ENCODE data around the gene ORAI2. TPM values are rescaled to one million over a fixed set of nuclear protein-coding genes. Genes with fewer than 3 reads are reported as not detected.
"Not testable (repeated sequence)": the region's sequence is repeated elsewhere in the genome, so short reads cannot be mapped to it uniquely, and the experiment has no call there.

ORAI2 gene
- total RNA-seq, 2 experiments from 2014 or later = 58.1 to 73.7 TPM

DNA sequence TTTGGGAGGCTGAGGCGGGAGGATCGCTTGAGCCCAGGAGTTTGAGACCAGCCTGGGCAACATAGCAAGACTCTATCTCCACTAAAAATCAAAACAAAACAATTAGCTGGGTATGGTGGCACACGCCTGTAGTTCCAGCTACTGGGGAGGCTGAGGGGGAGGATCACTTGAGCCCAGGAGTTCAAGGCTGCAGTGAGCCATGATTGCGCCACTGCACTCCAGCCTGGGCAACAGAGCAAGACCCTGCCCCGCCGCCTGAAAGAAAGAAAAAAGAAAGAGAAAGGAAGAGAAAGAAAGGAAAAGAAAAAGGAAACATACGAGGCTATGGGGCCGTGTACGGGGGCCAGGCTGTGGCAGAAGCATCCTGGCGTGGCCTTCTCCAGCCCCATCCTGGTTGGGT lies 21.6 kb downstream of the ORAI2 start:
- not testable (repeated sequence) for H3K4me3 Mint-ChIP-seq; H3K27me3 Mint-ChIP-seq; H3K4me1 Mint-ChIP-seq; DNase-seq; H3K9me3 Mint-ChIP-seq (ENCODE audit: low read depth); H3K36me3 Mint-ChIP-seq; ATAC-seq
- peak overlapping the region; percentile 49 for H3K27ac Mint-ChIP-seq
- CTCF ChIA-PET = interaction anchor here (1.0 to 1.5 kb wide), 3 partner anchors 20 to 51 kb away, joined by 3 to 4 read pairs (median 3); no protein-coding TSS in a partner anchor

DNA sequence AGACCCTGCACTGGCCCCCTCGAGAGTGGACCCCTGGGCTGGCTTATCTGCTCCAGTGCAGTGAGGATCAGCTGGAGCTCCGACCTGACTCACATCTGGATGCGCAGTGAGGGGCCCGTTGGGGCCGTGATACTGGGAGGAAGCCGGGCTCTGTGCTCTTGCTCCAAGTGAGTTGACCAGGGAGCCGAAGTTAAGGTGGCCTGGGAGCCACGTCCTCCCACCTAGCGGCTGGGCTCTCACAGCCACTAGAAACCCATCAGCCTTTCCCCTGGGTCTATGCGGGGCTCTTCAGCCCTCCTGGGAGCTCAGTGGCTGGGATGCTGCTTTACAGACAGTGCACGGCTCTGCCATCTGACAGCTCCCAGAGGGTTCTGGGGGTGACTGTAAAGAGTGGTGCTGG lies 22.2 kb downstream of the ORAI2 start:
- ATAC-seq = no peak
- H3K4me3 Mint-ChIP-seq = no peak overlapping the region
- no peak for DNase-seq
- no peaks in the 10 kb centered on the region for H3K9me3 Mint-ChIP-seq (ENCODE audit: low read depth)
- H3K27ac Mint-ChIP-seq = no peak overlapping the region
- no peaks in the 10 kb centered on the region for H3K4me1 Mint-ChIP-seq
- peaks cover 4% of the 10 kb centered on the region for H3K36me3 Mint-ChIP-seq
- CTCF ChIA-PET = interaction anchor here (1.0 to 1.5 kb wide), 4 partner anchors 20 to 64 kb away, joined by 3 to 4 read pairs (median 3); no protein-coding TSS in a partner anchor
- no peaks in the 10 kb centered on the region for H3K27me3 Mint-ChIP-seq

DNA sequence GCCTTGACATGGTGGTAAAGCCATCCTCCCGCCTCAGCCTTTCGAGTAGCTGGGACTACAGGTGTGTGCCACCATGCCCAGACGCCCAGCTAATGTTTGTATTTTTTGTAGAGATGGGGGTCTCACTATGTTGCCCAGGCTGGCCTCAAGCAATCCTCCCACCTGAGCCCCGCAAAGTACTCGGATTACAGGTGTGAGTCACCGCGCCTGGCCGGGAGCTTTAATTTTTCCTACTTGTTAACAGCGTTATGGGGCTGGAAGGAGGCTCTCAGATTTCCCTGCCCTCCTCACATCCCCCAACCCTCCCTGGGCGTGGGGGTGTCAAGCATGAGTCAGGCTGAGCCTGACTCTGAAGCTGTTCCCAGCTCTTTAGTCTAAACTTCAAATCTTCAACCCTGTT lies 23.0 kb downstream of the ORAI2 start:
- Mint-ChIP-seq H3K4me3 (no peak overlapping the region), H3K36me3 (peaks cover 4% of the 10 kb centered on the region), H3K4me1 (no peaks in the 10 kb centered on the region), H3K27me3 (no peaks in the 10 kb centered on the region), H3K27ac (no peak overlapping the region), H3K9me3 (ENCODE audit: low read depth) (no peaks in the 10 kb centered on the region)
- ATAC-seq (no peak), DNase-seq (no peak)
- CTCF ChIA-PET = interaction anchor here (1.2 kb wide), 2 partner anchors 52 to 65 kb away, joined by 3 to 4 read pairs; no protein-coding TSS in a partner anchor

DNA sequence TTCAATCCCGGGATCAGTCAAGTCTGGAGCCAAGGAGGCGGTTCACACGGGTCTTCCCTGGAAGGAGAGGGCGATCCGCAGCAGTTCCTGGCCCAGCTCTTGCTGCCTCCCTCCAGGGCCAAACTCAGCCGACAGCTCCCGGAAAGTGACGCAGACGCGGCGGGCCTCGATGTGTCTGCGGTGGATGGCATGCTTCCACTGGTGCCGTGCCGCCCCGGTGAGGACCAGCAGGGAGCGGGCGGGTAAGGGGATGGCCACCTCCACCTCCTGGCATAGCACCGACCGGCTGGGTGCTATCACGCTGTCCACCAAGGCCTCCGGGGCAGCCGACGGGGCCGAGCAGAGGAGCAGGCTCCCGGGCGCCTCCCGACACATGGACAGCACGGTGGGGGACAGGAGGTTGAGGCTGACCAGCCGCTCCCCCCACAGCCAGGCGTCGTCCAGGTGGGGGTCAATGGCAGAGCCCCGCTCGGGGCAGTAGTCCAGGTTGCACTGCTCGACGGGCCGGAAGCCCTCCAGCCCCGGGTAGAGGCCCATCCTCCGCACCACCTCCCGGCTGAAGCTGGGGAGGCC lies 24.1 kb downstream of the ORAI2 start:
- H3K36me3 Mint-ChIP-seq = peaks cover 4% of the 10 kb centered on the region

DNA sequence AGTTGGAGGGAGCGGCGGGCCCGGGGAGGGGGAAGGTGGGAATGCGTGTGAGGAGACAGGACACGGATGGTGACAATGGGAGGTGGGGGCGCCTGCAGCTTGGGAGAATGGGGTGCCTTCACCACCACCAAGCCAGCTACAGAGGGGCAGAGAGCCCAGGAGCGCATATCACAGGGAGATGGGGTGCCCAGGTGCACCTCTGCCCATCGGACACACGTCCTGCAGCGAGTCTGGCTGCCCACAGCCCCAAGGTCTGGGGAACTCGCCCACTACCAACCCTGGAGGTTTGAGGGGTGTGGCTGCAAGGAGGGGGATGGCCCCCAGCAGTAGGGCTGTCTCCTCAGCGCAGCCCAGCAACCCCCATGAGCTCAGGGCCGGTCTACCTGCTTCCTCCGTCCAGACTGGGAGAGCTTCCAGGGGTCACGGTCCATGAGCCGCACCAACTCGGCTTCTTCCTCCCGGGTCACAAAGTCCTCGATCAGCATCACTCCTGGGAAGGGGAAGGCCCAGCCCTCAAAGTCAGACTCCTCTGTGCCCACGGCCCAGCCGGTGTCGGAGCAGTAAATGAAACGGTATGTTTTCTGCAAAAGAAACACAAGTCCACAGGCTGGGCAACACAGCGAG lies 26.0 kb downstream of the ORAI2 start:
- no peak for ATAC-seq
- Mint-ChIP-seq H3K27me3 (no peaks in the 10 kb centered on the region), H3K9me3 (ENCODE audit: low read depth) (no peaks in the 10 kb centered on the region), H3K4me1 (peaks cover 12% of the 10 kb centered on the region), H3K4me3 (no peak overlapping the region), H3K36me3 (peaks cover 4% of the 10 kb centered on the region), H3K27ac (no peak overlapping the region)
- DNase-seq = no peak
- CTCF ChIA-PET = no interaction called here

More for the DNA sequence above, 24.1 kb downstream of the ORAI2 start:
- Mint-ChIP-seq H3K4me3 (no peak overlapping the region), H3K27ac (no peak overlapping the region), H3K27me3 (no peaks in the 10 kb centered on the region), H3K9me3 (ENCODE audit: low read depth) (no peaks in the 10 kb centered on the region), H3K4me1 (peaks cover under 1% of the 10 kb centered on the region)
- CTCF ChIA-PET = no interaction called here
- ATAC-seq (no peak), DNase-seq (no peak)

DNA sequence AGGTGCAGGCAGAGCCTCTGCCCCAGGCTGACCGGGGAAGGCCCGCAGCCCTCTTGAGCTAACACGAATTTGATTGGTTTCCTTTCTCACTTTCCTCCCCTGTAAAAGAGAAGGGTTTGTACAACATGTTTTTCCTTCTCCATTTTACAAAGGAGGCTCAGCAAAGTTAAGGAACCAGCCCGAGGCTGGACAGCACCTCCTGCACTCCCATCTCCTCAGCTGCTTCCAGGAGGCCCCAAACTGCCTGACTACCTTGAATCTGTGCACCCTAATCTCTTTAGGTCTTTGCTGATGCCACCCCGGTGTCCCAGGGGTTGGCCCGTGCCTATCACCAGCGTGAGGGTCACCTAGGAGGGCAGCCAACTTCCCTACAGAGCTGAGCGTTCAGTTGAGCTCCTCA lies 27.1 kb downstream of the ORAI2 start:
- CTCF ChIA-PET = no interaction called here
- no peaks in the 10 kb centered on the region for H3K9me3 Mint-ChIP-seq (ENCODE audit: low read depth)
- no peak overlapping the region for H3K4me3 Mint-ChIP-seq
- DNase-seq = no peak
- no peak for ATAC-seq
- peak overlapping the region; percentile 35 for H3K27ac Mint-ChIP-seq
- H3K27me3 Mint-ChIP-seq = no peaks in the 10 kb centered on the region
- H3K36me3 Mint-ChIP-seq = peaks cover 4% of the 10 kb centered on the region
- H3K4me1 Mint-ChIP-seq = peaks cover 13% of the 10 kb centered on the region

DNA sequence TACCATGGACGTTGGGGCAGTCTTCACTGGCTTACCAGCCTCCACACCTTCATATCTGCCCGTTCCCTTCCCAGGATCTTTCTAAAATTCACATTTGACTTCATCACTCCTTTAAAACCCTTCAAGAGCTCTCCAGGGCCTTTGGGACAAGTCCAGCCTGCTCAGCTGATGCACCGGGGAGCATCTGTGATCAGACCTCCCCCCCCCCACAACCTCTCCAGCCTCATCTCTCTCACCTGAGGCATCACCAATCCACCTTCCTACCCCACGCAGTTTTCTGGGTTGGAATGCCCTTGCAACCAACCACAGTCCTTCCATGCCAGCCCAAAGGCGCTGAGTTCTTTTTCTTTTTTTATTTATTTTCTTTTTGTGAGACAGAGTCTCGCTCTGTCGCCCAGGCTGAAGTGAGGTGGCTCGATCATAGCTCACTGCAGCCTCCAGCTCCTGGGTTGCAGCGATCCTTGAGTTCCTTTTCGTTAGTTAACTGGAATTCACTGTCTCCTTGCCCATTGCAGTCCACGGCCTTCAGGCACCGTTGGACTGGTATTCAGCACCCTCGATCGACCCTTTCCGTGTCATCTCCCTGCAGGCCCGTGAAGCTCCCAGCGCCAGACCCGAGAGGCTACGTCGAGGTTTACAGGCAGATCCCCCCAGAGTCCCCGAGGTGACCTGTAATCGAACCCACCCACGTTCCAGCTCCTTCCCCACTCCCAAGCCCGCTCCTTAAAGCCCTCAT lies 30.6 kb downstream of the ORAI2 start:
- Mint-ChIP-seq H3K9me3 (ENCODE audit: low read depth) (no peaks in the 10 kb centered on the region), H3K27me3 (no peaks in the 10 kb centered on the region), H3K36me3 (no peaks in the 10 kb centered on the region), H3K4me1 (peaks cover 23% of the 10 kb centered on the region), H3K4me3 (peak overlapping the region; percentile 88), H3K27ac (peak overlapping the region; percentile 85)
- DNase-seq = no peak
- peak; percentile 2 for ATAC-seq
- CTCF ChIA-PET = interaction anchor here (0.8 to 1.4 kb wide), 6 partner anchors 14 to 60 kb away, joined by 3 to 8 read pairs (median 4); no protein-coding TSS in a partner anchor

DNA sequence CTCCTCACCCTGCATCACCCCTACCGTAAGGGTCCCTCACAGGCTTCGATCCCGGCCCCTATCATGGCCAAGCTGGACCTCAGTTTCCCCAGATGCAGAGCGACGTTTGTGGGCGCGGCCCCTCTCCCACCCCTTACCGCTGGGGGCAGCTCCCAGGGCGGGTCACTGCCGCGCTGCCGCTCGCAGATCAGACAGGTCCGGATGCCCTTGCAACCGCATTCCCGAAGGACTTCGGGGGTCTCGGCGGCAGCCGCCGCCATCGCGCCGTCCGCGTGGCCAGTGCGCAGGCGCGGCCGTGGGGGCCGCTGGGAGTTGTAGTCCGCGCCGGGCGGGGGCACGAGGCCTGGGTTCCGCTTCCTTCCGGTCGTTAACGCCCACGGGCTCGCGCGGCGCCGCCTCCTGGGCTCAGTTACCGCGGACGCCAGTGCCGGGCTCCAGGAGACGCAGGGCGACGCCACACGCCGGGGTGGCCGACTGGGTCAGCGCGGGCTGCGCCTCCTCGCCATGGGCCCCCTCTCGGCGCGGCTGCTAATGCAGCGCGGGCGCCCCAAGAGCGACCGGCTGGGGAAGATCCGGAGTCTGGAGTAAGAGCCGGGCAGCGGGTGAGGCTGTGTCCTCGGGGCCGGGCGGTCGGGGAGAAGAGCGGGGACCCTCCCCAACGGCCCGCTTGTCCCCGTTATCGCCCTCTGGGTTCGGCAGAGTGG lies 31.4 kb downstream of the ORAI2 start, which contains the start of the genes ALKBH4 and LRWD1:
Gene ALKBH4 (minus strand): TSS at position 287 of the 704 bp plus-strand sequence. CDS start 27 bp downstream, at position 260.
Gene LRWD1 (plus strand): TSS at position 408 of the 704 bp plus-strand sequence. CDS start 97 bp downstream, at position 505.
- DNase-seq (peak; percentile 94), ATAC-seq (peak; percentile 96)
- no peaks in the 10 kb centered on the region for H3K27me3 Mint-ChIP-seq
- H3K4me1 Mint-ChIP-seq = peaks cover 23% of the 10 kb centered on the region
- CTCF ChIA-PET = interaction anchor here (0.8 to 3.1 kb wide), 9 partner anchors 15 to 60 kb away, joined by 3 to 19 read pairs (median 4); no protein-coding TSS in a partner anchor
- H3K9me3 Mint-ChIP-seq (ENCODE audit: low read depth) = no peaks in the 10 kb centered on the region
- peak within 1 kb of the TSS; percentile 85 for H3K27ac Mint-ChIP-seq
- H3K36me3 Mint-ChIP-seq = no peaks in the 10 kb centered on the region
- peak within 1 kb of the TSS; percentile 88 for H3K4me3 Mint-ChIP-seq

DNA sequence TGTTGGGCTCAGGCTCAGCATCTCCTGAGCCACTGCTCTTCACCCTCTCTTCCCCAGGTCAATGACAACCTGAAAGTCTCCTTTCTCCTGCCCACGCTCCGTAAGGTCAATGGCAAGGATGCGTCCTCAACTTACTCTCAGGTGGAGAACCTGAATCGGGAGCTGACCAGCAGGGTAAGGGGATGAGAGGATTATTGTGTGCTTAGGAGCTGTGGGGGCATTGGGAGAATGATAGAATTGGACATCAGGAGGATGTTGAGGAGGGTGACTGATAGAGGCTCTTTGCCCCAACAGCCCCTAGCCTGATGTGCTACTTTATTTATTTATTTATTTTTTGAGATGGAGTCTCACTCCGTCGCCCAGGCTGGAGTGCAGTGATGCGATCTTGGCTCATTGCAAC lies 32.7 kb downstream of the ORAI2 start:
- Mint-ChIP-seq H3K4me3 (peak overlapping the region; percentile 88), H3K27ac (no peak overlapping the region), H3K4me1 (peaks cover 23% of the 10 kb centered on the region), H3K36me3 (no peaks in the 10 kb centered on the region), H3K27me3 (no peaks in the 10 kb centered on the region), H3K9me3 (ENCODE audit: low read depth) (no peaks in the 10 kb centered on the region)
- no peak for DNase-seq
- no peak for ATAC-seq
- CTCF ChIA-PET = interaction anchor here (1.0 to 3.1 kb wide), 3 partner anchors 36 to 61 kb away, joined by 3 to 19 read pairs (median 4); no protein-coding TSS in a partner anchor

DNA sequence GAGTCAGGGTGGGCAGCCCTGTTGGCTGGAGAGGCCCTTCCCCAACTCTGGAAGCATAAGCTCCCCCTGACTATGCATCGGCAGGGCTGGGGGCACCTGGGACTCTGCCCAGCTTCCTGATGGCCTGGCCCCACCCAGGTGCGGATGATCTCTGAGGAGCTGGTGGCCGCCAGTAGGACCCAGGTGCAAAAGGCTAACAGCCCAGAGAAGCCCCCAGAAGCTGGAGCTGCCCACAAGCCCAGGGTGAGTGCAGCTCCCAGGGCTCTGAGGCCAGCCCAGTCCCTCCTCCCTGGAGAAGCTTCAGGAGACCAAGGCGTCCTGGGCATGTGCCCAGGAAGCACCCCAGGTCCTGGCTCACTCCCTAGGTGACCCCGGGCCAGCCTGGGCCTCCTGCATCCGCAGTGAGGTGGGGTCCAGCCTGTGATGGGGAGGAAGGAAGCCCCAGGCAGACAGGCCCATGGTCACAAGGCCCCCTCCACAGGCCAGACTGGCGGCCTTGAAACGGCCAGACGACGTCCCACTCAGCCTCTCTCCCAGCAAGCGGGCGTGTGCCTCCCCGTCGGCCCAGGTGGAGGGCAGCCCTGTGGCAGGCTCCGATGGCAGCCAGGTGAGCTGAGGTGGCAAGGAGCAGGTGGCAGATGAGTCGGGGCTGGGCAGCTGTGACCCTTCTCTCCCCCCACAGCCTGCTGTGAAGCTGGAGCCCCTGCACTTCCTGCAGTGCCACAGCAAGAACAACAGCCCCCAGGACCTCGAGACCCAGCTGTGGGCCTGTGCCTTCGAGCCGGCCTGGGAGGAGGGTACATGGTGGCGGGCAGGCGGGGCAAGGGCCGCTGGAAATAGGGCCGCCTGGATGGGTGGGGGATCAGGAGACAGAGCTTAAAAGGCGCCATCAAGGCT lies 34.5 kb downstream of the ORAI2 start:
- Mint-ChIP-seq H3K4me3 (no peak overlapping the region), H3K9me3 (ENCODE audit: low read depth) (no peaks in the 10 kb centered on the region), H3K27ac (no peak overlapping the region), H3K27me3 (no peaks in the 10 kb centered on the region), H3K36me3 (no peaks in the 10 kb centered on the region), H3K4me1 (peaks cover 19% of the 10 kb centered on the region)
- ATAC-seq = no peak
- CTCF ChIA-PET = interaction anchor here (0.7 to 3.1 kb wide), 8 partner anchors 35 to 200 kb away, joined by 3 to 19 read pairs (median 3); partner anchors contain the start of gene ORAI2
- no peak for DNase-seq

DNA sequence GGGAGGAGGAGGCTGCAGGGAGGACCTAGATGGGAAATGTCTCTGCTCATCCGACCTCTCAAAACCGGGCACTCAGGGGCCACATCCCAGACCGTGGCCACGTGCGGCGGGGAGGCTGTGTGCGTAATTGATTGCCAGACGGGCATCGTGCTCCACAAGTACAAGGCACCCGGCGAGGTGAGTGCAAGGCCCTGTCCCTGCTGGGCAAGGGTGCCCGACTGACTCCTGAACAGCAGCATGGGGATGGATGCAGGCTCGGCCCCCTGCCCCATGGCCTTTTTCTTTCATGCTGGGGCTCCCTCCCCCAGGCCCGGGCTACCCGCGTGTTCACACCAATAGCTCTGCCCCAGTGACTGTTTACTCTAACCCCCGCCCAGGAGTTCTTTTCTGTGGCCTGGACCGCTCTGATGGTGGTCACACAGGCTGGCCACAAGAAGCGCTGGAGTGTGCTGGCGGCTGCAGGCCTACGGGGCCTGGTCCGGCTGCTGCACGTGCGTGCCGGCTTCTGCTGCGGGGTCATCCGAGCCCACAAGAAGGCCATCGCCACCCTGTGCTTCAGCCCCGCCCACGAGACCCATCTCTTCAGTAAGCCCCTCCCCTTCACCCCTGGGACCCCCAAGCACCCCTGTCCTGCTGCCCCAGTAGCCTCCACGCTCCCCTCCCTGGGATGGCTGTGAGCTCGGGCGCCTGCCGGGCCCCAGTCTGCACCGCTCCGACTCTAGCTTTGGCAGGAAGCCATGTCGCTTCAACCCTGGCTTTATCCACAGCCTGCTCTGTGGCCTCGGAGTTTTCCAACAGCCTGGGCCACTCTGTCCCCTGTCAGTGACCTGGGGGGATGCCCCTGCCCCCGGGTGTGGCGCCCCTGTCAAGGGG lies 35.3 kb downstream of the ORAI2 start:
- Mint-ChIP-seq H3K4me3 (no peak overlapping the region), H3K9me3 (ENCODE audit: low read depth) (no peaks in the 10 kb centered on the region), H3K36me3 (no peaks in the 10 kb centered on the region), H3K4me1 (peaks cover 17% of the 10 kb centered on the region), H3K27me3 (no peaks in the 10 kb centered on the region), H3K27ac (no peak overlapping the region)
- DNase-seq = no peak
- CTCF ChIA-PET = interaction anchor here (1.6 kb wide), 1 partner anchor 61 kb away, joined by 6 read pairs; no protein-coding TSS in a partner anchor
- ATAC-seq = no peak
